ENCODE data around the gene RNASEH2A.

Gene RNASEH2A

GRCh38 chr19:12806242-12807081, at the start of gene RNASEH2A:
Gene RNASEH2A (plus strand): TSS chr19:12806584. CDS start chr19:12806674, 90 bp downstream.
- Histone ChIP-seq H3K79me2 (ENCODE audit: insufficient read depth, low read length) (no peaks in the 10 kb centered on the region), H4K20me1 (ENCODE audit: insufficient read depth, low read length) (no peaks in the 10 kb centered on the region), H3K9ac (ENCODE audit: low read length) (peak within 1 kb of the TSS; percentile 79), H3K4me1 (ENCODE audit: insufficient read depth, low read length, severe bottlenecking) (peaks cover 21% of the 10 kb centered on the region), H3K4me2 (ENCODE audit: low read length) (peak within 1 kb of the TSS; percentile 74), H3K9me3 (ENCODE audit: low read length) (no peaks in the 10 kb centered on the region), H3F3A (ENCODE audit: insufficient read depth, low read length) (no peaks in the 10 kb centered on the region), H3K36me3 (ENCODE audit: insufficient read depth, low read length) (peaks cover 22% of the 10 kb centered on the region), H3K4me3 (ENCODE audit: low read depth, low read length, poor library complexity, severe bottlenecking) (peak within 1 kb of the TSS; percentile 69), H3K9me2 (ENCODE audit: low read depth, low read length) (no peaks in the 10 kb centered on the region), H3K27ac (ENCODE audit: low read depth, low read length, poor library complexity, severe bottlenecking) (peak within 1 kb of the TSS; percentile 37), H2AFZ (ENCODE audit: low read length) (peak within 1 kb of the TSS; percentile 36; the same call in 1 of the 2 replicates), H3K27me3 (ENCODE audit: insufficient read depth, low read length) (no peaks in the 10 kb centered on the region)
- TF ChIP-seq CTCF (IDR thresholded peaks at IDR 0.05; ENCODE audit: low read length) (no peak), EZH2 (IDR thresholded peaks at IDR 0.05; ENCODE audit: borderline replicate concordance, low read length) (no peak)

- no peaks in the 10 kb centered on the region for H4K20me1 ChIP-seq (ENCODE audit: insufficient read depth, low read length)
- TF ChIP-seq EZH2 (IDR thresholded peaks at IDR 0.05; ENCODE audit: borderline replicate concordance, low read length) (no peak), CTCF (IDR thresholded peaks at IDR 0.05; ENCODE audit: low read length) (peak; percentile 83)
- H3K9me2 ChIP-seq (ENCODE audit: low read depth, low read length), result no peaks in the 10 kb centered on the region
- H3K4me1 ChIP-seq (ENCODE audit: insufficient read depth, low read length, severe bottlenecking), result peaks cover 3% of the 10 kb centered on the region
- no peak overlapping the region for H3K9ac ChIP-seq (ENCODE audit: low read length)
- peak overlapping the region; percentile 37 for H3K4me3 ChIP-seq (ENCODE audit: low read depth, low read length, poor library complexity, severe bottlenecking)
- no peak overlapping the region for H3K27ac ChIP-seq (ENCODE audit: low read depth, low read length, poor library complexity, severe bottlenecking)
- H3K4me2 ChIP-seq (ENCODE audit: low read length), result peak overlapping the region; percentile 63
- H3K79me2 ChIP-seq (ENCODE audit: insufficient read depth, low read length), result no peaks in the 10 kb centered on the region
- H3K36me3 ChIP-seq (ENCODE audit: insufficient read depth, low read length), result no peaks in the 10 kb centered on the region
- H2AFZ ChIP-seq (ENCODE audit: low read length), result no peak overlapping the region
- H3K9me3 ChIP-seq (ENCODE audit: low read length), result no peaks in the 10 kb centered on the region
- H3K27me3 ChIP-seq (ENCODE audit: insufficient read depth, low read length), result no peaks in the 10 kb centered on the region
- no peaks in the 10 kb centered on the region for H3F3A ChIP-seq (ENCODE audit: insufficient read depth, low read length)
Measured at GRCh38 chr19:12757544-12758274, 48.7 kb upstream of the RNASEH2A start.

- no peaks in the 10 kb centered on the region for H3K27me3 ChIP-seq (ENCODE audit: insufficient read depth, low read length)
- TF ChIP-seq EZH2 (IDR thresholded peaks at IDR 0.05; ENCODE audit: borderline replicate concordance, low read length), result no peak
- TF ChIP-seq CTCF (IDR thresholded peaks at IDR 0.05; ENCODE audit: low read length), result no peak
- 0 out of 2 replicates have a peak, but pooled peaks cover 6% of the 10 kb centered on the region for H3K36me3 ChIP-seq (ENCODE audit: insufficient read depth, low read length)
- H3K9me2 ChIP-seq (ENCODE audit: low read depth, low read length), result no peaks in the 10 kb centered on the region
- no peaks in the 10 kb centered on the region for H3F3A ChIP-seq (ENCODE audit: insufficient read depth, low read length)
- no peaks in the 10 kb centered on the region for H3K9me3 ChIP-seq (ENCODE audit: low read length)
- H3K79me2 ChIP-seq (ENCODE audit: insufficient read depth, low read length), result no peaks in the 10 kb centered on the region
- H3K9ac ChIP-seq (ENCODE audit: low read length), result no peak overlapping the region
- peaks cover 3% of the 10 kb centered on the region for H3K4me1 ChIP-seq (ENCODE audit: insufficient read depth, low read length, severe bottlenecking)
- no peak overlapping the region for H3K4me2 ChIP-seq (ENCODE audit: low read length)
- no peaks in the 10 kb centered on the region for H4K20me1 ChIP-seq (ENCODE audit: insufficient read depth, low read length)
- H2AFZ ChIP-seq (ENCODE audit: low read length), result no peak overlapping the region
- no peak overlapping the region for H3K27ac ChIP-seq (ENCODE audit: low read depth, low read length, poor library complexity, severe bottlenecking)
- H3K4me3 ChIP-seq (ENCODE audit: low read depth, low read length, poor library complexity, severe bottlenecking), result no peak overlapping the region
Measured at GRCh38 chr19:12759686-12760085, 46.7 kb upstream of the RNASEH2A start.

Measured in OCI-LY1 (cell line).